ENCODE measurements around the gene CPA5. TPM values are rescaled to one million over a fixed set of nuclear protein-coding genes. Genes with fewer than 3 reads are reported as not detected.

The CPA5 gene
- total RNA-seq, 1 donor from 2014 or later, result not detected

Other genes with a start within 250 kb of the CPA5 start
- gene TMEM209, start 139.4 kb upstream of the CPA5 start, total RNA-seq, result 12.6 TPM
- gene SSMEM1, start 137.0 kb upstream of the CPA5 start, total RNA-seq, result not detected
- not detected for gene CPA2, start 78.0 kb upstream of the CPA5 start, total RNA-seq
- gene CPA4, start 51.7 kb upstream of the CPA5 start, total RNA-seq, result under 0.01 TPM
- not detected for gene CPA1, start 35.7 kb downstream of the CPA5 start, total RNA-seq
- gene CEP41, start 96.2 kb downstream of the CPA5 start, total RNA-seq, result 11.4 TPM
- 65.6 TPM for gene MEST, start 147.3 kb downstream of the CPA5 start, total RNA-seq

Data from frontal cortex (tissue), 1 donor.